GM18507 (cell line): ENCODE measurements around the gene PIP5KL1.
A peak's percentile ranks its signal among the peaks of the same experiment; 100 is the strongest.

Experiments
- DNase-seq: peaks from one replicate; pipeline ENCODE4 v3.0.0; 2011; ENCODE audit warnings: low read depth; ENCODE audit not compliant: insufficient read length; ENCODE audit errors: extremely low spot score
- FAIRE-seq: peaks from 2 replicates; lab custom pipeline; 2011; peaks lifted over from hg19 to GRCh38; lab: Jason Lieb, UNC

The PIP5KL1 gene

DNA sequence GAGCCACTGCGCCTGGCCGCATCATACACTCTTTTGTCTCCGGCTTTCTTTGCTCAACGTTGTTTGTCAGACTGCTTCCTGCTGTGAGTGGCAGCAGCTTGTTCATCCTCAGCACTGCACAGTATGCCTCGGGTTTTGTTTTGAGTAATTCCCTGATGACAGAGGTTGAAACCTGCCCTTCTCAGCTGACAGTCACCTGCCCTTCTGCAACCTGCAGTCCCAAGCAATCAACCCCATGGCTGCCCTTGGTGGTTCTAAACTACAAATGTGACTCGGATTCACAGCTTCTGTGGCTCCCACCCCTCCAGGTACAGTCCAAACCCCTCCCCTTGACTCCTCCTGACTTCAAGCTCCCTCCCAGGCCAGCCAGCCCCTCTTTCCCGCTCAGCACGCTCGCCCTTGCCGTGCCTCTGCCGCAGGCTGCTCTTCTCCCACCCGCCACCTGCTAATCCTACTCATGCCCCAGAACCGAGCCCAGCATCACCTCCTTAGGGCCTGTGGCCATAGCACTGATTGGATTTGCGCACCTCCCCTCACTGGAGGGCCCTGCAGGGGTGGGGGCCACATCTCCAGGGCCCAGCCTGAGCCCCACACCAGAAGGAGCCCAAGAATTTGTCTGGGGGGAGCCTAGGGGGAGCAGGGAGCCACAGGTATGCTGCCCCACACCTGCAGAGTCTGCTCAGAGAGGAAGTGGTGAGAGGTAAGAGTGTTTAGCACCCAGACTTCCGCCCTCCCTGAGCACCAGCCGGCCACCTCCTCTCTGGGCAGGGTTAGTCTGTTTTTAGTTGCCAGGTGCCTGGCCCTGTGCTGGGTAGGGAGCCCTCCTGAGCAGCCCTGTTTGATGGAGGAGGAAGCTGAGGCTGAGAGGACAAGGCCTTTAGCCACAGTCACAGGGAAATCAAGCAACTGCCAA is 40.1 kb upstream of the PIP5KL1 start:
- DNase-seq (peak; percentile 82), FAIRE-seq (peak; percentile 99)

DNA sequence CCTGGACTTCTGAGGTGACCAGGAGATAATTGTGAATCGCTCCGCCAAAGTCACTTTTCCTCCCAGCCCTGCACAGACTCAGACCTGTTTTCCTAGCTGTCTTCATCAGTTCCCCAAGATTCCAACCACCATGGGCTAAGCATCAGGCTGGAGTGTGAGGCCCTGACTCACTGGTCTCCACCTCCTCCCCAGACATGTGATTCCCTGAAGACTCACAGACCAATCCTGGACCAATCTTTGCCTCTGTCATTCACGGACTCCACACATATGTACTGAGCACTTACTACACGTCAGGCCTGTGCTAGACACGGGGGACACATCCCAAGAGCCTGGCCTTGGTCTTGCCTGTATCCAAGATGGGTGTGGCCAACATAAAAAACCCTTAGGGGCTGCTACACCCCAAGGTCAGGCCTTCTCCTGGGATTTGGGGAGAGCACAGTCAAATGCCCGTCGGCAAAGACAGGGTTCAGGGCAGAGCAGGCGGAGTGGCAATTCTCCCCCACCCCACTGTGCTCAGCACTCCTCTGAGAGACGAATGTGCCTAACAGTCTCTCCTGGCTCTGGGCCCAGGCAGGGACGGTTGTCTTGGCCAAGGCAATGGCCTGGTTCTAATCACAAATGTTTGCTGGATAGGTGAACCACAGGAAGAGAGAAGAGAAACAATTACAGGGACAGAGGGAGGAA is 38.3 kb upstream of the PIP5KL1 start:
- DNase-seq (no peak), FAIRE-seq (no peak)

DNA sequence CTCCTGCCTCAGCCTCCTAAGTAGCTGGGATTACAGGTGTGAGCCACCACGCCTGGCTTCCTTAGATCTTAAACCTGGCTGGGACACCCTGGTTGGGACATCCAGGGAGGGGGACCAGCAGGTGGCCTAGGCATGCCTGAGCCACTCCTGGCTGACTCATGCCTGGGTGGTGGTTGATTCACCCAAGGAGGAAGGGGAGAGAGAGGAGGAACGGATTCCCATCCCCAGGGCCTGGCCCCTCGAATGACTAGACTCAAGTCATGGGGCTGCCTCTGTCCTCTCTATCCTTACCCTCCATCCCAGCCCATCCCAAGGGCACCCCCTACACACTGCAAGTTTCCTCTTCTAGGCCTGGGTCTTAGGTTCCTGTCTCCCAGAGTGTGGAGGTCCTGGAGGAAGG is 37.5 kb upstream of the PIP5KL1 start:
- no peak for FAIRE-seq

DNA sequence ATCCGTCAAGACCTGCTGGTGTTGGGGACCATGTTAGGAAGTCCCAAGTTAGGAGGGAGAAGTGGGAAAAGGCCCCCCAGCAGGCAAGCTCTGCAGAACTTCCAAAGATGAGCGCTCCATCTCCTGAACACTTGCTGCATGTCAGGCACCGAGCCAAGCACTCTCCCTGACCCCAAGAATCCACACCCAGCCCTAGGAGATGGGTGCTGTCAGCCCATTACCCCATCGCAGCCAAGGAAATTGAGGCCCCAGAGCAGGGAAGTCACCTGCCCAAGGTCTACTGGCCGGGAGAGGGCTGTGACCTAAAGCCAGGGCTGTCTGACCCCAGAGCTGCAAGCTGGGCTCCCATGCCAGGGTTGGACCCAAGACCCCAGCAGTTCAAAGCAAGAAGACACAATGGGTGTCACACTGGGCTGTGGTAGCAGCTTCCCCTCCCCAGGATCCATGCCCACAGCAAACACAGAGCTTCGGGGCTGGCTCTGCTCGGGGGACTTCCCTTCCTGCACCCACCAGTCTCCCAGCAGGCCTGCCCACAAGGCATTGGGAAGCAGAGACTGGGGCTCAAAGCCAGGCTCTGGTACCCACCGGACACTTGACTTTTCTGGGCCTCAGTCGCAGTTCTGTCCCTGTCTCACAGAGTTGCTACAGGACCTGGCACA is 36.7 kb upstream of the PIP5KL1 start:
- no peak for FAIRE-seq
- no peak for DNase-seq

More for the DNA sequence above, 37.5 kb upstream of the PIP5KL1 start:
- no peak for DNase-seq

GRCh38 chr9:127966416-127967150 is 36.0 kb upstream of the PIP5KL1 start:
- FAIRE-seq (no peak), DNase-seq (no peak)

GRCh38 chr9:127965953-127966352 is 35.4 kb upstream of the PIP5KL1 start:
- no peak for FAIRE-seq
- no peak for DNase-seq

DNA sequence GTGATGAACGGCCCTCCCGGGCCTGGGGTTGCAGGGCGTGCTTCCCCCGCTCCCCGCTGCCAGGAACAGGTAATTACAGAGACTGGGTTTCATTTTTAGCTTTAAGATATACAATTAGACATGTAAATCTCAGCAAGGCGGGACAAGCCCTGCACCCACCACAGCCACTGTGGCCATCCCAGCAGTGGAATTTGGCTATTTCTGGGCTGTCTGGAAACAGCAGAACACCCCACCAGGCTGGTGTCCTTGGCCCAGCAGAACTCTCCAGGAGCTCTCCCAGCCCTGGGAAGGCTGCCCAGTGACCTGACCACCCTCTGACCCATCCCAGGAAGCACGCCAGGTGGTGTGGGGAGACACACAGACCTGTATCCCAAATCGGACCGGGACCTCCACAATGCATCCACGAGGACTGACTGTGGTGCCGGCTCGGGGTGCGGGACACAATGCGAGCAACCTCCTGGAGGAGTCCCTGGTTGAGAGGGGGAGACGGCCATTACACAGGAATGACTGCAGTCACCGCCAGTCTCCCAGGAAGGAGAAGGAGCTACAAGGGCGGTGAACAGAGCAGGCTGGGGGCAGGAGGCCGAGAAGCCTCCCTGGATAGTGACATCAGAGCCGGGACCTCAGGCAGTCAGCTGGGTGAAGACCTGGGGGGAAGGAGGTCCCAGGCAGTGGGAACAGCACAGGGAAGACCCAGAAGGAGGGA is 32.9 kb upstream of the PIP5KL1 start:
- DNase-seq = no peak
- FAIRE-seq = no peak

DNA sequence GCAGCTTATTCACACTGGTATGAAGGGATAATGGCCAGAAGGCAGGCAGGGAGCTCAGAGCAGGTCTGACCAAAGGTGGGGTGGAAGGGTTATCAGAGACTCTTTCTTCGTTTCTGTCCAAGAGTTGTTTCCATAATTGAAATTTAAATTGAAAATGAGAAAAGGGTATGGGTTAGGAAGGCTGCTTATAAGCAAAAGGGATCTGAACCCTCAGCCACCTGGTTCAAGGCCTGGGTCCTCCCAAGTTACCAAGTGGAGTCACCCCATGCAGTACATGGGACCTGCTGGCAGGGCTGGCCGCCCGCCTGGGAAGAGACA is 32.4 kb upstream of the PIP5KL1 start:
- DNase-seq (no peak), FAIRE-seq (no peak)

GRCh38 chr9:127962278-127962677 is 31.7 kb upstream of the PIP5KL1 start:
- no peak for FAIRE-seq
- DNase-seq = no peak

- DNase-seq (no peak), FAIRE-seq (no peak)
Measured at GRCh38 chr9:127961613-127962155, 31.1 kb upstream of the PIP5KL1 start.

GRCh38 chr9:127961155-127961490 is 30.5 kb upstream of the PIP5KL1 start:
- DNase-seq (no peak), FAIRE-seq (no peak)

DNA sequence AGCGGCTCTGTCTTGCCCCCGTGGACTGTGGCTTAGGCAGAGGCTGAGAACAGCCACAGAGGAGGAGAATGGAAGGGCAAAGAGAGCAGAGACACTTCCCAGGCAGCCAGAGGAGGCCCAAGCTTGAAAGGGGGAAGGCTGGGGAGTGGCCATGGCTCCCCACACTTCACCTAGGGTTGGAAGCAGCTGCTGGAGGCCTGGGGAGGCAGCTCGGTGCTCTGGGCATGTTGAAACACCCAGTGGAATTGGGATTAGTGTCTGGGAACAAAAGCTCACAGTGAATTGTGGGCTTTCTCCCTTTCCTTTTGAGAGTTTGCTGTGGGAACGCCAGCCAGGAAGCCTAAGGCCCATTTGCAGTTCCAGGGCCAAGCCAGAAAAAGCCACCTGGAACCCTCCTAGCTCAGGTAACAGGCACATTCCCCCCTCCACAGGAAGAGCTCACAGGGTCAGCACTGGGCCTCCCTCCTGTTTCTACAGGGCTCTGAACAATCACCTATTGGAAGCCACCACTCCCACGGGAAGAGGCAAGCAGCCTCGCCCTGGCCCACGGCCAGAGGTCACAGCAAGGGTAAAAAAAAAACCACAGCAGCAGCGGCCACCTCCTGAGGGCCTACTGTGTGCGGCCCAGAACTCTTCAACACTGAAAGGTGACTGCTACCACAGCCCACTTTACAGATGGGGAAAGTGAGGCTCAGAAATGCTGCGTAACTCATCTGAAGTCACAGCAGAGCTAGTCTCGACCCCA is 30.0 kb upstream of the PIP5KL1 start:
- no peak for DNase-seq
- FAIRE-seq = no peak

GRCh38 chr9:127959841-127960409 is 29.3 kb upstream of the PIP5KL1 start:
- DNase-seq (no peak), FAIRE-seq (no peak)

DNA sequence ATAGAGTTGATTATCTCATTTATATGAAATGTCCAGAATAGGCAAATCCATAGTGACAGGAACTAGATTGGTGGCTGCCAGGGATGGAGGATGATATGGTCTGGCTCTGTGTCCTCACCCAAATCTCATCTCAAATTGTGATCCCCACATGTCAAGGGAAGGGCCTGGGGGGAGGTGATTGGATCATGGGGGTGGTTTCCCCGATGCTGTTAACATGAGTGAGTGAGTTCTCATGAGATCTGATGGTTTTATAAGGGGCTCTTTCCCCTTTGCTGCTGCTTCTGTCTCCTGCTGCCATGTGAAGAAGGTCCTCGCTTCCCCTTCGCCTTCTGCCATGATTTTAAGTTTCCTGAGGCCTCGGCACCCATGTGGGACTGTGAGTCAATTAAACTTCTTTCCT is 28.8 kb upstream of the PIP5KL1 start:
- FAIRE-seq = no peak
- no peak for DNase-seq

DNA sequence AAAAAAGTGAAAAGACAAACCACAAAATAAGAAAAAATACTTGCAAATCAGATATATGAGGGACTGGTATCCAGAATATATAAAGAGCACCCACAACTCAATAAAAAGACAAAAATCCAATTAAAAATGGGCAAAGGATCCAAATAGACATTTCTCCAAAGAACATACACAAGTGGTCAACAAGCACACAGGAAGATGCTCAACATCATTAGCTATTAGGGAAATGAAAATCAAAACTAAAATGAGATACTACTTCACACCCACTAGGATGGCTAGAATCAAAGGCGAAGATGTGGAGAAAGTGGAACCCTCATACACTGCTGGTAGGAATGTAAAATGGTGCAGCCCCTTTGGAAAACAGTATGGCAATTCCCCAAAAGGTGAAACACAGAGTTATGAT is 28.2 kb upstream of the PIP5KL1 start:
- no peak for FAIRE-seq
- no peak for DNase-seq

DNA sequence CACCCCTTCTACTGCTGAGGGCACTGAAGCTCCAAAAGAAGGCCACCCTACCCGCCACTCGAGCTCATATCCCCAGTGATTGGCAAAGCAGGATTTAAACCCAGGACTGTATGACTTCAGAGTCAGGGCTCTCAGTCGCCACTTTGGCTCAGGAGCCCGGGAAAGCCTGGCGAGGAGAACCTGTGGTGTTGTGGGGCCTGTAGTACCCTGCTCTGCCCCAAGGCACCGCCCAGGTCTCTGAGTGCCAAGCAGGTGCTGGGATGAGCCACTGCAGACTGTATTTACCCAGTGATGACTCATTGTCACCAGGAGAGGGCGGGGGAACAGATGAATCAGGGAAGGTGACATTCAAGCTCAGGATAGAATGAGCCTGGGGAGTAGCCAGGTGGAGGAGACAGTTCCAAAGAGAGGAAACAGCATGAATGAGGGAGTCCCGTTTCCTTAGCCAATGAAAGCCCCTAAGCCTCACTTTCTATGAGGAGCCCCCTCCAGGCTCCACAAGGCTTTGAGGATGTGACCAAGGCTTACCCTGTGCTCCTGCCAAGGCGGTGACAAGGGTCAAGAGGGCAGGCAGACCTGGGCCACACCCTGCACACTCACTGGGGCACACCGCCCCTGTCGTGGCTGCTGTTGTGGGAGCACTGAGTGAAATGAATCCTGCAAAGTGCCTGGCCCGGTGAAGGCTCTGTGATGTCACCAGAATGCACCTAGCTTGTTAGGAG is 24.9 kb upstream of the PIP5KL1 start:
- FAIRE-seq (peak; percentile 75), DNase-seq (peak; percentile 69)

- FAIRE-seq = no peak
- DNase-seq = no peak
Measured at GRCh38 chr9:127954831-127955293, 24.3 kb upstream of the PIP5KL1 start.
